Stimulated activated CD8-positive, alpha-beta memory T cell treated with anti-CD3 and anti-CD28 coated beads, Interleukin-12 subunit alpha, Interleukin-12 subunit beta, amount 100 ng/mL, for 24 hours (primary cell): ENCODE results near the gene CNTN5.

Source experiments
- DNase-seq: peaks from one replicate; pipeline ENCODE4 v3.0.0-alpha.2; 2020; ENCODE audit errors: extremely low read depth

Gene CNTN5

GRCh38 chr11:99383648-99384245, 363.0 kb downstream of the CNTN5 start:
- no peak for DNase-seq

GRCh38 chr11:99391245-99391644, 370.5 kb downstream of the CNTN5 start:
- DNase-seq, result no peak

- DNase-seq, result no peak
These were observed 385.6 kb downstream of the CNTN5 start for GRCh38 chr11:99406345-99406744.

GRCh38 chr11:99410636-99411035, 389.9 kb downstream of the CNTN5 start:
- DNase-seq, result no peak

GRCh38 chr11:99418927-99419720, 398.4 kb downstream of the CNTN5 start:
- no peak for DNase-seq

GRCh38 chr11:99419991-99420390, 399.2 kb downstream of the CNTN5 start:
- no peak for DNase-seq

GRCh38 chr11:99422581-99423427, 402.1 kb downstream of the CNTN5 start:
- DNase-seq, result no peak

GRCh38 chr11:99423428-99423983, 402.8 kb downstream of the CNTN5 start:
- no peak for DNase-seq

- DNase-seq, result no peak
These were observed 403.8 kb downstream of the CNTN5 start for GRCh38 chr11:99424313-99425084.

GRCh38 chr11:99425596-99425995, 404.8 kb downstream of the CNTN5 start:
- DNase-seq, result no peak

GRCh38 chr11:99432677-99433076, 411.9 kb downstream of the CNTN5 start:
- no peak for DNase-seq

GRCh38 chr11:99443276-99443675, 422.5 kb downstream of the CNTN5 start:
- no peak for DNase-seq

GRCh38 chr11:99446400-99446799, 425.7 kb downstream of the CNTN5 start:
- DNase-seq, result no peak

GRCh38 chr11:99449345-99449744, 428.6 kb downstream of the CNTN5 start:
- DNase-seq, result no peak

GRCh38 chr11:99452075-99452474, 431.3 kb downstream of the CNTN5 start:
- DNase-seq, result no peak

- no peak for DNase-seq
These were observed 441.2 kb downstream of the CNTN5 start for GRCh38 chr11:99461913-99462312.

- DNase-seq, result no peak
These were observed 444.2 kb downstream of the CNTN5 start for GRCh38 chr11:99464985-99465384.

GRCh38 chr11:99489581-99489980, 468.8 kb downstream of the CNTN5 start:
- no peak for DNase-seq

- DNase-seq, result no peak
These were observed 473.3 kb downstream of the CNTN5 start for GRCh38 chr11:99494065-99494464.

GRCh38 chr11:99501655-99502054, 480.9 kb downstream of the CNTN5 start:
- DNase-seq, result no peak

- DNase-seq, result no peak
These were observed 484.6 kb downstream of the CNTN5 start for GRCh38 chr11:99505316-99505715.
